ENCODE results near the gene PDE4B.

Gene PDE4B

DNA sequence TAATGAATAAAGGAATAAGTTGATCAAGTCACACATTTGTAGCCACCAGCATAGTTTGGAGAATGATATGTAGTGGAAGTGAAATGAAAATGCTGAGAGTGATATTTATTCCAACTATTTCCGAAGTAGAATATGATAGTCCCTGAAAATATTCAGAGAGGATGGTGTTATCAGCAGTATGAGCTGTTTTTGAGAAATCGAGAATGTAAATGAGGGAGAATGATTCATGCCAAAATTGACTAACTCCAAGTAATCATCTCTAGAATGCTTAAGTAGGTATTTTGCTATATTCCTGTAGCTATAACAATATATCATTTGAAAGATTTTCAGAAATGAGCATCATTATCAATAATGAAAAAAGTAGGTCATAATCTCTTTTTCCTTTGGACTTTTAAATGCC lies 178.9 kb downstream of the PDE4B start:
- no peak overlapping the region for H3K4me3 ChIP-seq (ENCODE audit: control insufficient read depth, low read depth, low read length)
- TF ChIP-seq, protein P1, sequence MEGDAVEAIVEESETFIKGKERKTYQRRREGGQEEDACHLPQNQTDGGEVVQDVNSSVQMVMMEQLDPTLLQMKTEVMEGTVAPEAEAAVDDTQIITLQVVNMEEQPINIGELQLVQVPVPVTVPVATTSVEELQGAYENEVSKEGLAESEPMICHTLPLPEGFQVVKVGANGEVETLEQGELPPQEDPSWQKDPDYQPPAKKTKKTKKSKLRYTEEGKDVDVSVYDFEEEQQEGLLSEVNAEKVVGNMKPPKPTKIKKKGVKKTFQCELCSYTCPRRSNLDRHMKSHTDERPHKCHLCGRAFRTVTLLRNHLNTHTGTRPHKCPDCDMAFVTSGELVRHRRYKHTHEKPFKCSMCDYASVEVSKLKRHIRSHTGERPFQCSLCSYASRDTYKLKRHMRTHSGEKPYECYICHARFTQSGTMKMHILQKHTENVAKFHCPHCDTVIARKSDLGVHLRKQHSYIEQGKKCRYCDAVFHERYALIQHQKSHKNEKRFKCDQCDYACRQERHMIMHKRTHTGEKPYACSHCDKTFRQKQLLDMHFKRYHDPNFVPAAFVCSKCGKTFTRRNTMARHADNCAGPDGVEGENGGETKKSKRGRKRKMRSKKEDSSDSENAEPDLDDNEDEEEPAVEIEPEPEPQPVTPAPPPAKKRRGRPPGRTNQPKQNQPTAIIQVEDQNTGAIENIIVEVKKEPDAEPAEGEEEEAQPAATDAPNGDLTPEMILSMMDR (IDR thresholded peaks at IDR 0.05; ENCODE audit: control insufficient read depth, insufficient read depth, low read depth, low read length, missing control alignments) = no peak
- no peak for DNase-seq (ENCODE audit: low read depth)

DNA sequence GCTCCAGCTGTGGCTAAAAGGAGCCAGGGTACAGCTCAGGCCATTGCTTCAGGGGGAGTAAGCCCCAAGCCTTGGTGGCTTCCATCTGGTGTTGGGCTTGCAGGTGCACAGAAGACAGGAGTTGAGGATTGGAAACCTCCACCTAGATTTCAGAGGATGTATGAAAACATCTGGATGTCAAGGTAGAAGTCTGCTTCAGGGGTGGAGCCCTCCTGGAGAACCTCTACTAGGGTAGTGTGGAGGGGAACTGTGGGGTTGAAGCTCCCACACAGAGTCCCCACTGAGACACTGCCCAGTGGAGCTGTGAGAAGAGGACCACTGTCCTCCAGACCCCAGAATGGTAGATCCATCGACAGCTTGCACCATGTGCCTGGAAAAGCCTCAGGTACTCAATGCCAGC lies 183.0 kb downstream of the PDE4B start:
- H3K4me3 ChIP-seq (ENCODE audit: control insufficient read depth, low read depth, low read length) = no peak overlapping the region
- DNase-seq (ENCODE audit: low read depth) = no peak
- TF ChIP-seq, protein P1 (IDR thresholded peaks at IDR 0.05; ENCODE audit: control insufficient read depth, insufficient read depth, low read depth, low read length, missing control alignments) = no peak

DNA sequence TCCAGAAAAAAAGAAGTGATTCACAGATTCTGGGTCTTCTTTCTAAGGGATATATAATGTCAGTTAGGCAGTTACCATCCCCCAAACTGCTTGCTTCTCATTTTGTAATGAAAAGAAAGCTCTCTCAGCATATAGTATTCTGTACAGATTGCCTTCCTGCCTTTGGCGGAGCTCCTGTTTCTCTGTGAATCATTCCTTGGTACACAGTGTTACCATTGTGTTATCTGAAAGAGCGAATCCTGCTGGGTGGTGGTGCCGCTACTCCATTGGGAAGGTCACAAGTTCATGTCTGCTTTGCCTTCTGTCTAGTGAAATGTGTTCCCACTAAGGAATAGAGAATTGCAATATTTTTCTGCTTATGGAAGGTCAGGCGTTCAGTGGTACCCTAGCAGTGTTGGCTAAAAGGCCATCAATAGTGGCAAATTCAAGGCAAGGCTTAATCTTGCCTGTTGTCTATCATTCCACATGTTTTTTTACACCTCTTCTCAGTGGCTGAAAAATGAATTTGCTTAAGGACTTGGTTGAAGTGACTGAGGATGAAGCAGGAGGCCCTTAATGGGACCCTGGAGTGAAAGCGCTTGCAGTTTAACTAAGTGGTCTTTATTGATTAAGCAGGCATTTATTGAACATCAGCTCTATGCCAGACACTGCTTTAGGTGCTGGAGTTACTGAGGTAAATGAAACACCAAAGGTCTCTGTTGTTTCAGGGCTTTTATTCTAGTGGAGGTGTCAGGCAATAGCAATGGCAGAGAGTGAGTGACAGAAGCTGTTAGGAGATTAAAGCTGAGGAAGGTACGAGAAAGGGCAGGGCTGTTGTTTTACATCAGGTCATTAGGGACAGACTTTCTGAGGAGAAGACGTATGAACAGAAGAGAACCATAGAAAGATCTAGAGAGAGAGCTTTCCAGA lies 186.7 kb downstream of the PDE4B start:
- no peak for DNase-seq (ENCODE audit: low read depth)
- no peak overlapping the region for H3K4me3 ChIP-seq (ENCODE audit: control insufficient read depth, low read depth, low read length)
- TF ChIP-seq, protein P1 (IDR thresholded peaks at IDR 0.05; ENCODE audit: control insufficient read depth, insufficient read depth, low read depth, low read length, missing control alignments) = no peak

DNA sequence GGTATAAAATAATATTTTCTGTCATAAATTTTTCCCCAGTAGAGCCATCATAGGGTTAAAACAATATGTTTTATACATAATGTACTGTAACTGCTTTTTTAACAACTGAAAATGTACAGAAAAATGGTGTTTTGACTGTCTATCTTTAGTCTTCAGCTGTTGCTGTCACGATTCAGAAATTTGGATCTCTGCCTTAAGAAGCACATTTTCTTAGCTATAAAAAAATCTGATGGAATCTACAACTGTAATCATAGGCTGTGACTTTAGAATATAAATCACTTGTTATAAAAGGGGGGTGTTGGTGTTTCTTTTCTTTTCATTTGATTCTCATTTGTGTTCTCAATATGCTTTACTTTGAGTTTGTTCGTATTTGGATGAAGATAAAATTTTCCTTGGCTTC lies 187.5 kb downstream of the PDE4B start:
- H3K4me3 ChIP-seq (ENCODE audit: control insufficient read depth, low read depth, low read length) = no peak overlapping the region
- TF ChIP-seq, protein P1 (IDR thresholded peaks at IDR 0.05; ENCODE audit: control insufficient read depth, insufficient read depth, low read depth, low read length, missing control alignments) = no peak
- no peak for DNase-seq (ENCODE audit: low read depth)

DNA sequence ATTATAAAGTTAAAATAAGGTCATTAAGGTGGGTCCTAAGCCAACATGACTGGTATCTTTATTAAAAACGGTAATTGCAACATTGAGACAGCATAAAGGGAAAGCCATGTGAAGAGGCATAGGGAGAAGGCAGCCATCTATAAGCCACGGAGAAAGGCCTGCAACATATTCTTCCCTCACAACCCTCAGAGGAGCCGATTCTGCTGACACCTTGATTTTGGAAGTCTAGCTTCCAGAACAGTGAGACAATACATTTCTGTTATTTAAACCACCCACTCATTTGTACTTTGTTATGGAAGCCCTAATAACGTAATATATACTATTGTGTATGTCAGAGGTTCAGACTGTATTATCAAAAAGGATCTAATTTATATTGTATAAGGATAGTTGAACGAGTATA lies 190.8 kb downstream of the PDE4B start:
- no peak for DNase-seq (ENCODE audit: low read depth)
- TF ChIP-seq, protein P1 (IDR thresholded peaks at IDR 0.05; ENCODE audit: control insufficient read depth, insufficient read depth, low read depth, low read length, missing control alignments) = no peak
- no peak overlapping the region for H3K4me3 ChIP-seq (ENCODE audit: control insufficient read depth, low read depth, low read length)

DNA sequence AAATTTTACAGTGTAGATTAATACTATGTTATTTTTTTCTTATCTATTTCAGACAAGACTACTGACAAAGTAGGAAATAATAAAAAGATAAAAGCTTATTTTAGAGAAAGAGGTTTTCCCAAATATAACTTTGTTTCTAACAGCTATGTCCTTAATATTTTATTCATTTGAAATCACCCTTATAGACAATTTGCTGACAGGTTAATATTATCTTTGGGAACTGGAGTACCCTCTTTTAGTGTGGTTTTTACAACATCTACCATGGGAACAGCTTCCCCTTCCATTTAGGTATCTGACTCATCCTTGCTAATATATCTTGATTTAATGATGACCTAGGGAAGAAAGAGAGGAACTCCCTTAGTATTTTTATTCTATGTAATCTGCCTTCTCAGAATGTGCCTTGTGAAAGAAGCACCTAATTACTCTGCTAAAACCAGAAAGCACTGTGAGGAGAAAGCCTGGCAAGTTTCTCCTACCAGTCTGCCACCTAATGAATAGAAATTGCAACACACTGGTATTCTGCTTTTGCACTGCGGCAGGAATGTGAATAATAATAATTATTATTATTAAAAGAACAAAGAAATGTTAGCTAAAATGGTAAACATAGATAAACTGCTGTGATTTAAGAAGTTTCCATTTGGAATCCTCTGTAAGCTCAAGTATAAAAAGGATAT lies 192.8 kb downstream of the PDE4B start:
- no peak for DNase-seq (ENCODE audit: low read depth)

More for the DNA sequence above, 192.8 kb downstream of the PDE4B start:
- TF ChIP-seq, protein P1 (IDR thresholded peaks at IDR 0.05; ENCODE audit: control insufficient read depth, insufficient read depth, low read depth, low read length, missing control alignments) = no peak
- H3K4me3 ChIP-seq (ENCODE audit: control insufficient read depth, low read depth, low read length) = no peak overlapping the region

Data from AG09309 (cell line).